ENCODE results near the gene METTL1. TPM values are rescaled to one million over a fixed set of nuclear protein-coding genes. Genes with fewer than 3 reads are reported as not detected.
A peak's percentile ranks its signal among the peaks of the same experiment; 100 is the strongest.

The METTL1 gene
- total RNA-seq, 1 donor from 2014 or later: 5.8 TPM

GRCh38 chr12:57809425-57809824 lies 37.5 kb upstream of the METTL1 start:
- Histone ChIP-seq H3K27me3 (ENCODE audit: control insufficient read depth, insufficient read depth, low read length) (no peaks in the 10 kb centered on the region), H3K36me3 (ENCODE audit: control insufficient read depth, insufficient read depth, low read length) (no peaks in the 10 kb centered on the region), H3K4me3 (ENCODE audit: low read depth, low read length) (no peak overlapping the region)
- FAIRE-seq (no peak), DNase-seq (ENCODE audit: low read depth) (no peak)
- no peak for TF ChIP-seq CTCF (IDR thresholded peaks at IDR 0.05; ENCODE audit: insufficient read depth, low read length, severe bottlenecking)

GRCh38 chr12:57808351-57808750 lies 36.4 kb upstream of the METTL1 start:
- DNase-seq (ENCODE audit: low read depth) (no peak), FAIRE-seq (no peak)
- no peak overlapping the region for H3K4me3 ChIP-seq (ENCODE audit: low read depth, low read length)
- TF ChIP-seq CTCF (IDR thresholded peaks at IDR 0.05; ENCODE audit: insufficient read depth, low read length, severe bottlenecking): no peak
- H3K36me3 ChIP-seq (ENCODE audit: control insufficient read depth, insufficient read depth, low read length): no peaks in the 10 kb centered on the region
- no peaks in the 10 kb centered on the region for H3K27me3 ChIP-seq (ENCODE audit: control insufficient read depth, insufficient read depth, low read length)

GRCh38 chr12:57807285-57807684 lies 35.4 kb upstream of the METTL1 start:
- no peaks in the 10 kb centered on the region for H3K27me3 ChIP-seq (ENCODE audit: control insufficient read depth, insufficient read depth, low read length)
- H3K4me3 ChIP-seq (ENCODE audit: low read depth, low read length): no peak overlapping the region
- DNase-seq (ENCODE audit: low read depth) (no peak), FAIRE-seq (no peak)
- H3K36me3 ChIP-seq (ENCODE audit: control insufficient read depth, insufficient read depth, low read length): no peaks in the 10 kb centered on the region
- TF ChIP-seq CTCF (IDR thresholded peaks at IDR 0.05; ENCODE audit: insufficient read depth, low read length, severe bottlenecking): no peak

- FAIRE-seq (peak; percentile 23), DNase-seq (ENCODE audit: low read depth) (no peak)
- no peak overlapping the region for H3K4me3 ChIP-seq (ENCODE audit: low read depth, low read length)
- H3K36me3 ChIP-seq (ENCODE audit: control insufficient read depth, insufficient read depth, low read length): no peaks in the 10 kb centered on the region
- TF ChIP-seq CTCF (IDR thresholded peaks at IDR 0.05; ENCODE audit: insufficient read depth, low read length, severe bottlenecking): no peak
- H3K27me3 ChIP-seq (ENCODE audit: control insufficient read depth, insufficient read depth, low read length): no peaks in the 10 kb centered on the region
These were observed 34.8 kb upstream of the METTL1 start for GRCh38 chr12:57806677-57807076.

- TF ChIP-seq CTCF (IDR thresholded peaks at IDR 0.05; ENCODE audit: insufficient read depth, low read length, severe bottlenecking): peak; percentile 86
- FAIRE-seq (no peak), DNase-seq (ENCODE audit: low read depth) (peak; percentile 35)
- H3K4me3 ChIP-seq (ENCODE audit: low read depth, low read length): no peak overlapping the region
- no peaks in the 10 kb centered on the region for H3K27me3 ChIP-seq (ENCODE audit: control insufficient read depth, insufficient read depth, low read length)
- no peaks in the 10 kb centered on the region for H3K36me3 ChIP-seq (ENCODE audit: control insufficient read depth, insufficient read depth, low read length)
These were observed 31.5 kb upstream of the METTL1 start for GRCh38 chr12:57803319-57803893.

- Histone ChIP-seq H3K36me3 (ENCODE audit: control insufficient read depth, insufficient read depth, low read length) (no peaks in the 10 kb centered on the region), H3K27me3 (ENCODE audit: control insufficient read depth, insufficient read depth, low read length) (no peaks in the 10 kb centered on the region), H3K4me3 (ENCODE audit: low read depth, low read length) (no peak overlapping the region)
- DNase-seq (ENCODE audit: low read depth): no peak
- FAIRE-seq: no peak
- TF ChIP-seq CTCF (IDR thresholded peaks at IDR 0.05; ENCODE audit: insufficient read depth, low read length, severe bottlenecking): no peak
These were observed 30.7 kb upstream of the METTL1 start for GRCh38 chr12:57802607-57803006.

Data from bronchial epithelial cell (primary cell).